PC-9 (cell line): ENCODE results near the gene STK32B. TPM values are rescaled to one million over a fixed set of nuclear protein-coding genes. Genes with fewer than 3 reads are reported as not detected.

ENCODE experiments used
- BruUV-seq: library from RNA; stranded (reverse); fragments of 400-500 nt; replicated peaks from 2 replicates; lab custom pipeline; 2021; lab: Mats Ljungman, UMichigan
- CTCF ChIA-PET: fragments of 300-600 bp; sonication (Branson Sonifier 250); formaldehyde crosslinking; loops from one replicate; lab custom pipeline; 2022; ENCODE audit warnings: antibody characterized with exemption; lab: Charles Lee
- POLR2A ChIA-PET: fragments of 300-600 bp; sonication (Branson Sonifier 250); formaldehyde crosslinking; loops from one replicate; lab custom pipeline; 2022; ENCODE audit warnings: antibody characterized with exemption; ENCODE audit not compliant: unreplicated experiment; lab: Charles Lee
- DNase-seq, 2 experiments: peaks; one replicate each; pipeline versions ENCODE4 v3.0.0 to v3.0.0-alpha.2; 2015 to 2022; ENCODE audit warnings: mixed read lengths in 1 of 2
- H2AFZ ChIP-seq: fragments of 200-600 bp; sonication (generic); 2 replicates; pipeline ENCODE4 v1.8.1; 2017; ENCODE audit warnings: antibody characterized with exemption
- H3F3A ChIP-seq: fragments of 200-600 bp; sonication (generic); 2 replicates; pipeline ENCODE4 v1.8.1; 2017; ENCODE audit warnings: antibody characterized with exemption, mild to moderate bottlenecking, low read depth; ENCODE audit not compliant: insufficient read depth
- H3K27ac ChIP-seq: fragments of 200-600 bp; sonication (generic); 2 replicates; pipeline ENCODE4 v1.6.1; 2016; ENCODE audit warnings: mixed run types
- H3K27me3 ChIP-seq: fragments of 200-600 bp; sonication (generic); 2 replicates; pipeline ENCODE4 v1.6.1; 2016; ENCODE audit warnings: low read depth, mixed run types; ENCODE audit not compliant: insufficient read depth
- H3K36me3 ChIP-seq: fragments of 200-600 bp; sonication (generic); 2 replicates; pipeline ENCODE4 v1.6.1; 2016; ENCODE audit warnings: low read depth, mixed run types
- H3K4me1 ChIP-seq: fragments of 200-600 bp; sonication (generic); replicated peaks from 2 replicates; pipeline ENCODE4 v1.6.1; 2016; ENCODE audit warnings: mixed run types; ENCODE audit not compliant: insufficient read depth
- H3K4me2 ChIP-seq: fragments of 200-600 bp; sonication (generic); 2 replicates; pipeline ENCODE4 v1.6.1; 2017; ENCODE audit warnings: mixed run types
- H3K4me3 ChIP-seq: fragments of 200-600 bp; sonication (generic); 2 replicates; pipeline ENCODE4 v1.6.1; 2016; ENCODE audit warnings: mixed run types
- H3K79me2 ChIP-seq: fragments of 200-600 bp; sonication (generic); 2 replicates; pipeline ENCODE4 v1.6.1; 2017; ENCODE audit warnings: low read depth, mixed run types
- H3K9me2 ChIP-seq: fragments of 200-600 bp; sonication (generic); 2 replicates; pipeline ENCODE4 v1.8.1; 2017; ENCODE audit warnings: mild to moderate bottlenecking; ENCODE audit not compliant: insufficient read depth
- H3K9me3 ChIP-seq: fragments of 200-600 bp; sonication (generic); 2 replicates; pipeline ENCODE4 v1.8.1; 2016; ENCODE audit warnings: low read depth; ENCODE audit not compliant: insufficient read depth
- H4K20me1 ChIP-seq: fragments of 200-600 bp; sonication (generic); 2 replicates; pipeline ENCODE4 v1.8.1; 2017; ENCODE audit not compliant: insufficient read depth
- CTCF ChIP-seq: fragments of 200-600 bp; sonication (generic); conservative IDR thresholded peaks from 2 replicates; pipeline ENCODE4 v1.6.1; 2017; ENCODE audit warnings: mixed run types, antibody characterized with exemption, mild to moderate bottlenecking, moderate library complexity
- EZH2 ChIP-seq: fragments of 200-600 bp; sonication (generic); IDR thresholded peaks from 2 replicates; pipeline ENCODE4 v1.8.0; 2017; ENCODE audit warnings: antibody characterized with exemption, low read depth
- intact Hi-C: fragments of 100-400 bp; cut with micrococcal nuclease; formaldehyde crosslinking; loops from one replicate; pipeline ENCODE4 v1.10.0; 2022; ENCODE audit not compliant: unreplicated experiment
- total RNA-seq: library from RNA; stranded (reverse); gene quantifications from 2 replicates; pipeline ENCODE4 v1.2.3, GENCODE V29; 2021

The STK32B gene
- total RNA-seq, 1 experiment from 2014 or later, result not detected

GRCh38 chr4:5204781-5205180 lies 153.5 kb downstream of the STK32B start:
- ChIA-PET CTCF (no interaction called here), POLR2A (no interaction called here)
- no peaks in the 10 kb centered on the region for H3K36me3 ChIP-seq
- H3K27ac ChIP-seq, result no peak overlapping the region
- no peak overlapping the region for H2AFZ ChIP-seq
- H3F3A ChIP-seq, result no peaks in the 10 kb centered on the region
- no peak overlapping the region for H3K4me2 ChIP-seq
- H3K4me3 ChIP-seq, result no peak overlapping the region
- H3K9me2 ChIP-seq, result no peaks in the 10 kb centered on the region
- BruUV-seq, result no TSS peak
- intact Hi-C loops, result no loop called here
- no peaks in the 10 kb centered on the region for H3K9me3 ChIP-seq
- no peak for DNase-seq
- H4K20me1 ChIP-seq, result no peaks in the 10 kb centered on the region
- no peaks in the 10 kb centered on the region for H3K27me3 ChIP-seq
- H3K79me2 ChIP-seq, result no peaks in the 10 kb centered on the region
- H3K4me1 ChIP-seq, result no peaks in the 10 kb centered on the region
- TF ChIP-seq CTCF, result no peak
- no peak for TF ChIP-seq EZH2

- H2AFZ ChIP-seq, result no peak overlapping the region
- H3F3A ChIP-seq, result no peaks in the 10 kb centered on the region
- no peaks in the 10 kb centered on the region for H3K36me3 ChIP-seq
- no TSS peak for BruUV-seq
- intact Hi-C loops, result no loop called here
- H3K79me2 ChIP-seq, result no peaks in the 10 kb centered on the region
- H3K27ac ChIP-seq, result no peak overlapping the region
- no peak overlapping the region for H3K4me2 ChIP-seq
- no peaks in the 10 kb centered on the region for H4K20me1 ChIP-seq
- no peaks in the 10 kb centered on the region for H3K9me3 ChIP-seq
- H3K27me3 ChIP-seq, result no peaks in the 10 kb centered on the region
- H3K4me1 ChIP-seq, result no peaks in the 10 kb centered on the region
- no peak for DNase-seq
- TF ChIP-seq EZH2 (no peak), CTCF (no peak)
- H3K9me2 ChIP-seq, result no peaks in the 10 kb centered on the region
- ChIA-PET POLR2A (no interaction called here), CTCF (no interaction called here)
- no peak overlapping the region for H3K4me3 ChIP-seq
Measured at GRCh38 chr4:5206016-5206790, 154.9 kb downstream of the STK32B start.

GRCh38 chr4:5209862-5210261 lies 158.6 kb downstream of the STK32B start:
- intact Hi-C loops, result no loop called here
- Histone ChIP-seq H3K9me3 (no peaks in the 10 kb centered on the region), H3K4me2 (no peak overlapping the region), H3F3A (no peaks in the 10 kb centered on the region), H3K4me3 (no peak overlapping the region), H3K36me3 (no peaks in the 10 kb centered on the region), H3K79me2 (no peaks in the 10 kb centered on the region), H3K27ac (no peak overlapping the region), H4K20me1 (no peaks in the 10 kb centered on the region), H3K4me1 (no peaks in the 10 kb centered on the region), H2AFZ (no peak overlapping the region), H3K9me2 (no peaks in the 10 kb centered on the region), H3K27me3 (peaks cover 14% of the 10 kb centered on the region; the same call in 1 of the 2 replicates)
- TF ChIP-seq EZH2 (no peak), CTCF (no peak)
- no TSS peak for BruUV-seq
- no peak for DNase-seq
- POLR2A ChIA-PET, result no interaction called here
- CTCF ChIA-PET, result no interaction called here
